NCI-H460 (cell line): ENCODE results near the gene PRR14L. TPM values are rescaled to one million over a fixed set of nuclear protein-coding genes. Genes with fewer than 3 reads are reported as not detected.
"Not testable (repeated sequence)": the region's sequence is repeated elsewhere in the genome, so short reads cannot be mapped to it uniquely, and the experiment has no call there.

Source experiments
- DNase-seq: peaks from one replicate; pipeline ENCODE4 v3.0.0-alpha.2; 2016; ENCODE audit warnings: low read depth; ENCODE audit errors: extremely low read depth
- total RNA-seq: library from RNA; depleted of rRNA; stranded (reverse); fragments of >200 nt; shearing (Covaris generic); gene quantifications from 2 replicates; pipeline ENCODE4 v1.2.3, GENCODE V29; 2014

The PRR14L gene
- total RNA-seq, 1 experiment from 2014 or later = 16.3 TPM

DNA sequence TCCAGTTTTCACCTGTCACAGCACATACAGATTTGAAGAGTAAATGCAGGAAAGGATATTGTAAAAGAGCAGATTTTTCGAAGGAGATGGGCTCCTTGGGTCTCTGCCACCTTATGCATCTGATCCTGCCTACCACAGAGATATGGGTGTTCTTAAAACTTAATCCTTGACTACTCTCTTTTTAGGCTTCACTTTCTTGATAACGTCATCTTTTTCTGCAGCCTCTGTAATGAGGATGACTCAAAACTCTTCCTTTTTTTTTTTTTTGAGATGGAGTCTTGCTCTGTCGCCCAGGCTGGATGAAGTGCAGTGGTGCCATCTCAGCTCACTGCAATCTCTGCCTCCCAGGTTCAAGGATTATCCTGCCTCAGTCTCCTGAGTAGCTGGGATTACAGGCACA, 7.8 kb downstream of the PRR14L start:
- DNase-seq = no peak

DNA sequence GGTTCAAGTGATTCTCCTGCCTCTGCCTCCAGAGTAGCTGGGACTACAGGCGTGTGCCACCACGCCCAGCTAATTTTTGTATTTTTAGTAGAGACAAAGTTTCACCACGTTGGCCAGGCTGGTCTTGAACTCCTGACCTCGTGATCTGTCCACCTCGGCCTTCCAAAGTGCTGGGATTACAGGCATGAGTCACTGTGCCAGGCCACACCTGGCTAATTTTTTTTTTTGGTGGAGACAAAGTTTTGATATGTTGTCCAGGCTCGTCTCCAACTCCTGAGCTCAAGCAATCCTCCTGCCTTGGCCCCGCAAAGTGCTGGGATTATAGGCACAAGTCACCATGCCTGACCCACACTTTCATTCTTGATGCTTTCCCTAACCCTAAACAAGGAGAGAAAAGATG, 9.6 kb downstream of the PRR14L start:
- DNase-seq = not testable (repeated sequence)

DNA sequence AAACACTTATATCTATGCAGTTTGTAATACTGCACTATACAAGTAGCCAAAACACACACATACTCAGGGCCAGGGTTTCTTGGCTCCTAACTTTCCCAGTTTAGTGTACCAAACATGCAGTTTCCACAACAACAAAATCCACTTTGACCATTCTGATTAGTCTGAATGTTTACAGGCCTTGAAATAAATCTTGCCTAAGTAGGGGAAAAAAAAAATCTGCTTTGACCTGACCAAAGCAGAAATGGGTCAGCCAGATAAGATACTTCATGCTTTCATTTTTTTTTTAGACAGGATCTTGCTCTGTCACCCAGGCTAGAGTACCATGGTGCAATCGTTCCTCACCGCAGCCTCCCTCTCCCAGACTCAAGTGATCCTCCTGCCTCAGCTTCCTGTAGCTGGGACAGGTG, 10.1 kb downstream of the PRR14L start:
- DNase-seq = no peak

DNA sequence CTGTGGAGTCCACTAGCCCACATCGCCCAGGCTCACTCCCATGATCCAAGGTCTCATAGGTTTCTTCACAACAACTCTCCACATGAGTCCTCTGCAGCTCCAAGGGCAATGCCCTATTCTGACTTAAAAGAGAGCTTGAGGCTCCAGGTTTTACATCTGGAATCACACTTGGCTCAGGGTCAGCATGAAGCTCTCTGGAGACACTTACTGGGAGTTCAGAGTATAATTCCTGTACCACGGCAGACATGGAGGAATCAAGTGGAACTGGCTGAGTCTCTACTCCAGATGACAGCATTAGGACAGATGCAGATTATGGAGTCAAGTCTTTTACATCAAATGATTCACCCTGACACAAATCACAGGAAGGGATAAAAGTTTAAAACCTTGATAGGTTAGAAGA, 11.4 kb downstream of the PRR14L start:
- DNase-seq = no peak

DNA sequence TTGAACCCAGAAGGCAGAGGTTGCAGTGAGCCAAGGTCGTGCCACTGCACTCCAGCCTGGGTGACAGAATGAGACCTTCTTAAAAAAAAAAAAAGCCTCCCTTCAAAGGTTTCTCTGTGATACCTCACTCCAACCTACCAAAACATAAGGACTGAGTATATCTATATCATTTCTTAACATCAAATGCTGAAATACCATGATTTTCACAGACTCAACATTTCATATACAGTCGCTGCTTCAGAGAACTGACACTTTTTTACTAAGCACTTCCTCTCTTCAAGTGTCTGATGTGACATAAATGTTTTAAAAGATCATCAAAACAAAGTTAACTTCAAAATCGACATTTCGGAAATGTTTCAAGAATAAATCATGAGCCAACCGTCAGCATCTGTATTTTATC, 12.0 kb downstream of the PRR14L start:
- DNase-seq = no peak

DNA sequence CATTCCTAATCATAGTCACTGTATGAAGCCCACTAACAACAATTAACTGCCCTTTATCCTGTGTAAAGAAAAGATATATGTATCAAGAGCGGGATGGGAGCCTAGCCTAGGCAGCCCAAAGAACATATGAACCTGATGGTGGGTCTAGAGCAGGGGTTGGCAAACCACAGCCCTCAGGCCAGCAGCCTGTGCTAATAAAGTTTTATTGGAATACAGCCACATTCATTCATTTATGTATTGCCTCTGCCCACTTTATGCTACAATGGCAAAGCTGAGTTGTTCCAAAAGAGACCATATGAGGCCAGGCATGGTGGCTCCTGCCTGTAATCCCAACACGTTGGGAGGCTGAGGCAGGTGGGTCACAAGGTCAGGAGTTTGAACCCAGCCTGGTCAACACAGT, 13.5 kb downstream of the PRR14L start:
- no peak for DNase-seq

DNA sequence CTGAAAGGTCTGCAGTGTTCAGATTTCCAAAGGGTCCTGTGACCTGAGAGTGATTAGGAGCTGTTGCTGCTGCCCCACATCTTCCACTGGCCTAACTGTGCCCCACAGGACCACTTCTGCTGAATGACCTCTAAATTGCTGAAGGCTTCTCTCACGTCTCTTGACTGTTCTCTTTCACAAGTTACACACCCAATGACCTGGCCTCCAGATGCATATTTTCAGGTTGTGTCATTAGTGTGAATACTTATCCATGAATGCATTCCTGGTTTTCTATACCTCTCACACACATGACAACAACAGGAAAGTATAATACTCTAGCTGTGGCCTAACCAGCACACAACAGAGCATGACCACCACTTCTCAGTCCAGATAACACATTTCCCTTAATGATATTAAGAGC, 15.4 kb downstream of the PRR14L start:
- DNase-seq = no peak

DNA sequence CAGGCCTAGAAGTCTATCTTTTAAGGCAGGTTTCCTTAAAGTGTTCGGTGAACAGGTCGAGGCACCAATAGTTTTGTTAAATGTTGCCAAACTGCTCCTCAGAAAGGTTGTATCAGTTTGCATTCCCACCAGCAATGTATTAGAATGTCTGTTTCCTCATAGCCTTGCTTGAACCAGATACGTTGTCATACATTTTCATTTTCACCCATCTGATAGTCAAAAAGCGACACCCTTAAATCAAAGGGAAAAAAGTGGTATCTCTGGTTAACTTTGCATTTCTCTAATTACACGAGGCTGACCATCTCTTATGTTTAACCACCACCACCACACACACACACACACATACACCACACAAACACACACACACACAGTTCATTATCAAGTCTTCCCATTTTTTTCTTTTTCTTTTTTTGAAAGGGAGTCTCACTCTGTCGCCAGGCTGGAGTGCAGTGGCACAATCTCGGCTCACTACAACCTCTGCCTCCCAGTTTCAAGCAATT, 16.3 kb downstream of the PRR14L start:
- no peak for DNase-seq

DNA sequence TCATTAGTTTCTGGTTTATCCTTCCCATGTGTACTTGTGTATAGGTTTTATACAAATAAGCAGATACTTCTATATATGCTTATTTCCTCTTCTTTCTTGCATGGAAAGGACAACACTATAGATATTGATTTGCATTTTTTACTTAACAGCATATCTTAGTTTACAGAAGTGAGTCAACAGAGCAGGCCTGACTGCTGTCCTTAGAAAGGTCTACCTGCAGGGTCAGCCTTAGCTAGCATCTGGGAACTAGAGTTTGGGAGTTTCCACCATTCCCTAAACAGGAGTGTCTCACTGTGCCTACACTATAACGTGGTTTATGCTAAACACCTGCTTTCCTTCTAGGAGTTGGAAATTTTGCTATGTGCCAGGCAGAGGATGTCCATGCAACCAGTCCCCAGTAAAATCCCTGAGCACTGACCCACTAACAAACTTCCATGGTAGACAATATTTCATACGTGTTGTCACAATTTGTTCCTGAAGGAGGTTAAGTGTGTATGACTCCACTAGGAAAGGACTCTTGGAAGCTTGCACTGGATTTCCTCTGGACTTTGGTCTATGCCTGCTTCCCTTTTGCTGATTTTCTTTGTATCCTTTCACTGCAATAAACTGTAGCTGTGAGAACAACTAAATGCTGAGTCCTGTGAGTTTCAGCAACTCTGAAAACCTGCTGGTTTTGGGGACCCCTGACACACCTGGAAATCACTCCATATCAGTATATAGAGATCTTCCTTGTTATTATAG, 17.7 kb downstream of the PRR14L start:
- DNase-seq = no peak

DNA sequence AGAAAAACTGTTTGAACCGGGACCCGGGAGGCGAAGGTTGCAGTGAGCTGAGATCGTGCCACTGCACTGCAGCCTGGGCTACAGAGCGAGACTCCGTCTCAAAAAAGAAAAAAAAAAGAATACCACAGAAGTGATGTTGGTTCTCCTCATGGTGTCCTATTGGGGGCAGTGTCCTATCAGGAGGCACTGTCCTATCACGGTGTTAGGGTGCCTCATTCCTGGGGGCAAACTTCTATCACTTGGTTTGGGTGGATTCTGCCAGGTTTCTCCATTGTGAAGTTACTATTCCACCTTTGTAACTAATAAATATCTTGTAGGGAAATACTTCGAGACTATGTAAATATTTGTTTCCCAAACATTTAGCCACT, 19.6 kb downstream of the PRR14L start:
- no peak for DNase-seq

DNA sequence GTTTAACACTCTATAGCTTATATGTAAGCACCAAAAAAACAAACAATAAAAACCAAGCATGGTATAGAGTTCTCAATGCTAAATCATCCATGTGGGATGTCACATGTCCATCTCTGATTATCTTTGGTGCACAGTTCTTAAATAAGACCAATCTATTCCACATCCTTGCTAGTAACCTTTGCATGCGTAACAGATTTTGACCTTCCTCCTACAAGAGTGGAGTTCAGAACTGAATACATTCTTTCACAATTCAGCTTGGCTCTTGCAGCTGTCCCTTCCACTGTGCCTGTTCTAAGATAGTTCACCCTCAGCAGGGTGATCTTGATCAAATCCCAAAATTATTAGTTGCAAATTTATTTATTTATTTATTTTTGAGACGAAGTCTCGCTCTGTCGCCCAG, 21.1 kb downstream of the PRR14L start:
- no peak for DNase-seq

DNA sequence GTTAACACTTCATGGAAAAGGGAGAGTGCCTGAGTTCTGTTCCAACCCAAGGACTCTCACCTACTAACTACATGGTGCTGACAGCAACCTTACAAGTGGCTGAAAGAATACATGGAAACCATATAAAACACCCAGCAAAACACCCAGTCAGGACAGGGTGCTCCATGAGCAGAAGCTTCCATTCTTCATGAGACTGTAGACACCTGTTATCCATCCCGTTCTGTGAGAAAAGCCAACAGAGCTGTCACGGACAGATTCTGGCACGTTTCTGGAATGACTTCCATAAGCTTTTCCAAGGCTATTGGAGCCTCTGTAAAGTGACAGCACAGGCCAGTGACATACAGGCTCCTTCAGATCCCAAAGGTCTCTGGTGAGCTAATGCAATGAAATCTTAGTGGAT, 23.2 kb downstream of the PRR14L start:
- DNase-seq = no peak

DNA sequence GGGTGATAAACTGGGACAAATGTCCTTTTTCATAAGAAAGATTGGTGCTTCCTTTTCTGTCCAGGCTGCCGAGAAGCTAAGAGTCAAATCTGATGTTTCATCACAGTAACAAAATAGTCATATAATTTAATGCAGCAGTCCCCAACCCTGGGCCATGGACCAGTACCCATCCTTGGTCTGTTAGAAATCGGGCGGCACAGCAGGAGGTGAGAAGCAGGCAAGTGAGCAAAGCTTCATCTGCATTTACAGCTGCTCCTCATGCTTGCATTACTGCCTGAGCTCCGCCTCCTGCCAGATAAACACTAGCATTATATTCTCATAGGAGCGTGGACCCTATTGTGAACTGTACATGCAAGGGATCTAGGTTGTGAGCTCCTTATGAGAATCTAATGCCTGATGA, 26.2 kb downstream of the PRR14L start:
- DNase-seq = no peak

DNA sequence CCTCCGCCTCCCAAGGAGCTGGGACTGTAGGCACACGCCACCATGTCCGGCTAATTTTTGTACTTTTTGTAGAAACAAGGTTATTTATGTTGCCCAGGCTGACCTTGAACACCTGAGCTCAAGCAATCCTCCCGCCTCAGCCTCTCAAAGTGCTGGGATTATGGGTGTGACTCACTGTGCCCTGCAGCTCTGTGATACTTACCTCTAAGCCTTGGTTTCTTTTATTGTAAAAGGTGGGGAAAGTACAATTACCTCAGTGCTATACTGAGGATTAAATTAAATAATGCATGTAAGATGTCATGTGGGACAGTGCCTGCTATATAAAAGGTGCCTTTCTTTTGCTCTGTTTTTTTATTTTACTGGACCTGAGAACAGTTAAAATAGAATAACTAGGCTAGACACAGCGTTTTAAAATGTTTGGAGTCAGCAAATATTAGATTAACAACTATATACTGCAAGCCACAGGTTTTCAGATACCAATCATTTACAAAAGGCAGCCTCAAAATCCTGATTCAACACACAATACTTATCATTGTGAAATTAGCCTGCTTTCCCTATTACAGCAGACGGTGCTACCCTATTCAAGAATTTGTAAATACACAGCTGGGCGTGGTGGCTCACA, 30.0 kb downstream of the PRR14L start:
- no peak for DNase-seq

DNA sequence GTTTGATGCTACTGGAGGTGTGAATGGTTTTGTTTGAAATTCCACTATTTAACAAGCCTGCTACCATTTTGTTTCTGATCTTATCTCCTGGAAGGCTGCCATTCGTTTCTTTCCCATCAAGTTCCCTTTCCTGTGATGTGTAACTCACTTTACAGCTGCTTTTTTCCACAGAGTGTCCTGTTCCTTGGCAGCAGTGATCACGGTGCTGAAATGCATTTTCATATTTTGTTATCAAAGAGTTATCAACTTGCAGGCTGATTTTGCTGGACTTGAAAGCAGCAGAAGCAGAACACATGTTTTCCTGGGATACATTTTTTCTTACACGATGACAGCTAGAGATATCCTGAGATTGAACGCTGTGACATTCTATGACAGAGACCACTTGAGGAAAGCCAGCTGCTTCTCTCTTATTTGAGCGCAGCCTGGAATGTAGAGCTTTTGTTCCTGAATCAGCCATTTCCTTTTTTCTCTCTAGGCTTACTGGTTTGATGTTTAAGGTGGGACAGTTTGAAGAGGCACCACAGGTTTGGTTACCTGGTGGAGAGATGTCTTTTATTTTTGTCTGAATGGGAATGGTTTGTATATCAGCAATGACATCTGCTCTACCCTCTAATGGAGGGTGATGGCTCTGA, 34.7 kb downstream of the PRR14L start:
- no peak for DNase-seq

DNA sequence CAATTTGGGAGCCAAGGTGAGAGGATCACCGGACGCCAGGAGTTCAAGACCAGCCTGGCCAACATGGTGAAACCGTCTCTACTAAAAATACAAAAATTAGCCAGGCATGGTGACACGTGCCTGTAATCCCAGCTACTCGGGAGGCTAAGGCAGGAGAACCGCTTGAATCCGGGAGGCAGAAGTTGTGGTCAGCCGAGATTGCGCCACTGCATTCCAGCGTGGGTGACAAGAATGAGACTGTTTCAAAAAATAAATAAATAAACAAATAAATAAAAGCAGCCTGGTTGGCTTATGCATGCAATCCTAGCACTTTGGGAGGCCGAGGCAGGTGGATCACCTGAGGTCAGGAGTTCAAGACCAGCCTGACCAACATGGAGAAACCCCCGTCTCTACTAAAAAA, 38.7 kb downstream of the PRR14L start:
- not testable (repeated sequence) for DNase-seq

DNA sequence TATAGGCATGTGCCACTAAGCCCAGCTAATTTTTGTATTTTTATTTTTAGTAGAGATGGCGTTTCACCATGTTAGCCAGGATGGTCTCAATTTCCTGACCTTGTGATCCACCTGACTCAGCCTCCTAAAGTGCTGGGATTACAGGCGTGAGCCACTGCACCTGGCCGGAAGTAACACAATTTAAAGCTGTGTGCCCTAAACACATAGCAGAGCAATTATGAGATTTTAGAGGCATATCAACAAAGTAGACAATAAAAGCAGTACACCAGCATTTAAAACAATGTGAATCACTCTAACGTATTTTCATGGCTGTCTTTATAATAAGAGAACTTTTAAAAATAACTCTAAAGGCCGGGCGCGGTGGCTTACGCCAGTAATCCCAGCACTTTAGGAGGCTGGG, 42.4 kb downstream of the PRR14L start:
- DNase-seq = no peak

DNA sequence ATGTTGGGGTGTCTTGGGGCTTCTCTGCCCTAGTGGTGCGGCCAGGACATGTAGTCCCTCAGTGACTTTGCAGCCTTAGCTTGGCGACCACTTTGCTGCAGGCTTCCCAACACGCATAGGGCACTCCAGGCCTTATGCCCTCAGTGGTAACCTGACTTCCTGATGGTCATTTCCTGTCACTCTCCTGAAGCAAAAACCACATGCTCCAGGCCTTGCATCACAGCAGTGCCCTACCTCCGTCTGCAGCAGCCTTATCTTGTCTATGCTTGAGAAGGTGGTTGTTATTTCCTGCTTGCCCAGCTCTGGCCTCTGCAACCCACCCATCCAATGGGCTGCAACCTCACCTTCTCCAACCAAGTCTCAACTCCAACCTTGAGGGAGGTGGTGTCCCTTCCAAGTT, 54.5 kb downstream of the PRR14L start:
- DNase-seq = no peak

DNA sequence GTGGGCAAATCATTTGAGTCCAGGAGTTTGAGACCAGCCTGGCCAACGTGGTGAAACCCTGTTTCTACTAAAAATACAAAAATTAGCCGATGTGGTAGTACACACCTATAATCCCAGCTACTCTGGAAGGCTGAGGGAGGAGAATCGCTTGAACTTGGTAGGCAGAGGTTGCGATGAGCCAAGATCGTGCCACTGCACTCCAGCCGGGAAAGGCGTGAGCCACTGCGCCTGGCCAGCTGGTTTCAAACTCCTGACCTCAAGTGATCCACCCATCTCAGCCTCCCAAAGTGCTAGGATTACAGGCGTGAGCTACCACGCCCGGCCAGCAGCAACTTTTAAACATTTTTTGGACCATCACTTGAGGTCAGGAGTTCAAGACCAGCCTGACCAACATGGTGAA, 55.9 kb downstream of the PRR14L start:
- not testable (repeated sequence) for DNase-seq

DNA sequence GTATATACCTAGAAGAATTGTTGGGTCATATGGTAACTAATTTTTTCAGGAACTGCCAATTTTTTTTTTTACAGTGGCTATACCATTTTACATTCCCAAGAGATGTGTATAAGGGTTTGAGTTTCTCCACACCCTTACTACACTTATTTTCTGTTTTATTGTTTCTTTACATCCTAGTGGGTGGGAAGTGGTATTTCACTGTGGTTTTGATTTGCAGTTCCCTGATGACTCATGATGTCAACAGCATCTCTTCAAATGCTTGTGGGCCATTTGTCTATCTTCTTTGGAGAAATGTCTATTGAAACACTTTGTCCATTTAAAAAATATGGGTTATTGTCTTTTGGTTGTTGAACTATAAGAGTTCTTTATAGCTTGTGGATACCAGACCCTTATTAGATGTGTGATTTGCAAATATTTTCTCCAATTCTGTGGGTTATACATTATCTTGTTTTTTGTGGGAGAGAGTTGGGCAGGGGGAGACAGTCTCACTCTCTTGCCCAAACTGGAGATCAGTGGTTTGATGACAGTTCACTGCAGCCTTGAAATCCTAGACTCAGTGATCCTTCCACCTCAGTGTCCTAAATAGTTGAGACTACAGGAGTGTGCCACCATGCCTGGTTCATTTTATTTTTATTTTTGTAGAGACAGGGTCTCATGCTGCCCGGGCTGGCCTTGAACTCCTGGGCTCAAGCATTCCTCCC, 57.6 kb downstream of the PRR14L start:
- no peak for DNase-seq

DNA sequence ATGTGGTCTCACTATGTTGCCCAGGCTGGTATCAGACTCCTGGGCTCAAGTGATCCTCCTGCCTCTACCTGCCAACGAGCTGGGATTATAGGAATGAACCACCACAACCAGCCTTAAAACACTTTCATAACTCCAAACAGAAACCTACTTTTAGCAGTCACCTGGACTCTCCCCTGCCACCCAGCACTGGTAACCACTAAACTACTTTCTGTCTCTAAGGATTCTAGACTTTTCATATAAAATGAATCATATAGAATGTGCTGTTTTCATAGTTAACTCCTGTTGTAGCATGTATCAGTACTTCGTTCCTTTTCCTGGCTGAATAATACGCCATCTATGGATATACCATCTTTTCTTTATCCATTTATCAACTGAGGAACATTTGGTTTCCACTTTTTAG, 58.5 kb downstream of the PRR14L start:
- no peak for DNase-seq
